HCT116 (cell line): Measurements from ENCODE around the gene QRICH1.

Experiments used
- CEBPB ChIP-seq: IDR thresholded peaks from 2 replicates; pipeline ENCODE4 v1.6.1; 2012; ENCODE audit warnings: low read depth
- CTCF ChIP-seq, 3 experiments: fragments of 200-600 bp in 1 of 3; sonication (generic) in 1 of 3; IDR thresholded peaks in 2 of 3; conservative IDR thresholded peaks in 1 of 3; 2 replicates each; pipeline ENCODE4 v1.5.1; 2012 to 2017; ENCODE audit warnings: low read depth in 2 of 3, low read length in 2 of 3, antibody characterized with exemption in 1 of 3, borderline replicate concordance in 1 of 3, control low read depth in 1 of 3, mild to moderate bottlenecking in 1 of 3, mixed read lengths in 1 of 3, mixed run types in 1 of 3, moderate library complexity in 1 of 3; ENCODE audit not compliant: insufficient read depth in 1 of 3
- EGR1 ChIP-seq: IDR thresholded peaks from 2 replicates; pipeline ENCODE4 v1.6.1; 2012; ENCODE audit warnings: low read depth
- MAX ChIP-seq: IDR thresholded peaks from 2 replicates; pipeline ENCODE4 v1.6.1; 2012
- POLR2AphosphoS5 ChIP-seq: IDR thresholded peaks from 2 replicates; pipeline ENCODE4 v1.6.1; 2011; ENCODE audit warnings: mild to moderate bottlenecking, low read depth, low read length, moderate library complexity
- RAD21 ChIP-seq: IDR thresholded peaks from 2 replicates; pipeline ENCODE4 v1.6.1; 2012; ENCODE audit warnings: low read depth, mild to moderate bottlenecking
- REST ChIP-seq: IDR thresholded peaks from 2 replicates; pipeline ENCODE4 v1.6.1; 2012; ENCODE audit warnings: low read depth
- SP1 ChIP-seq: IDR thresholded peaks from 2 replicates; pipeline ENCODE4 v1.6.1; 2012; ENCODE audit warnings: low read depth
- YY1 ChIP-seq: IDR thresholded peaks from 2 replicates; pipeline ENCODE4 v1.6.1; 2011; ENCODE audit warnings: low read length, low read depth, moderate library complexity, mild to moderate bottlenecking; ENCODE audit not compliant: insufficient replicate concordance; ENCODE audit errors: extremely low read depth
- ZFX ChIP-seq: fragments of 450-650 bp; IDR thresholded peaks from 2 replicates; pipeline ENCODE4 v1.6.1; 2017

- TF ChIP-seq CTCF (IDR thresholded peaks at IDR 0.05 in 2 of 3, conservative IDR thresholded peaks at IDR 0.05 in 1 of 3; ENCODE audit: borderline replicate concordance in 1 of 3, insufficient read depth in 1 of 3, low read depth in 2 of 3, low read length in 2 of 3) (no peak), POLR2AphosphoS5 (peak; percentile 34), ZFX (no peak), YY1 (no peak), EGR1 (no peak), SP1 (no peak), CEBPB (no peak), RAD21 (no peak), MAX (no peak), REST (no peak)
These were observed 85.9 kb downstream of the QRICH1 start for GRCh38 chr3:49007771-49008528.
